Liver (tissue), 9 donors: ENCODE results near the gene BIK. TPM values are rescaled to one million over a fixed set of nuclear protein-coding genes. Genes with fewer than 3 reads are reported as not detected.
A peak's percentile ranks its signal among the peaks of the same experiment; 100 is the strongest.

ENCODE experiments used
- DNase-seq: peaks from one replicate; pipeline ENCODE4 v3.0.0-alpha.2; 2017; ENCODE audit warnings: low spot score
- H3K27ac ChIP-seq, 2 donors: one replicate each; pipeline ENCODE4 v1.7.0; 2013; ENCODE audit warnings: inconsistent platforms in 2 of 2, low read length in 2 of 2, control low read depth in 1 of 2, low read depth in 1 of 2, mild to moderate bottlenecking in 1 of 2
- H3K27me3 ChIP-seq, 4 donors: one replicate each; pipeline versions ENCODE4 v1.6.1 to v1.7.0; 2013; ENCODE audit warnings: low read length in 3 of 4, inconsistent platforms in 1 of 4, mild to moderate bottlenecking in 1 of 4, moderate library complexity in 1 of 4; ENCODE audit not compliant: control insufficient read depth in 4 of 4, insufficient read depth in 4 of 4
- H3K36me3 ChIP-seq, 4 donors: one replicate each; pipeline versions ENCODE4 v1.6.1 to v1.7.0; 2013; ENCODE audit warnings: low read length in 3 of 4, mild to moderate bottlenecking in 3 of 4, low read depth in 1 of 4, moderate library complexity in 1 of 4; ENCODE audit not compliant: control insufficient read depth in 4 of 4, insufficient read depth in 3 of 4
- H3K4me1 ChIP-seq, 4 donors: one replicate each; pipeline versions ENCODE4 v1.6.1 to v1.7.0; 2013; ENCODE audit warnings: low read length in 3 of 4, mild to moderate bottlenecking in 3 of 4, moderate library complexity in 1 of 4; ENCODE audit not compliant: control insufficient read depth in 4 of 4, insufficient read depth in 4 of 4
- H3K4me3 ChIP-seq, 3 donors: one replicate each; pipeline versions ENCODE4 v1.6.1 to v1.7.0; 2013; ENCODE audit warnings: low read length in 3 of 3, control low read depth in 1 of 3, low read depth in 1 of 3, mild to moderate bottlenecking in 1 of 3
- H3K9ac ChIP-seq, 2 donors: one replicate each; pipeline ENCODE4 v1.7.0; 2013; ENCODE audit warnings: low read length in 2 of 2, mild to moderate bottlenecking in 2 of 2, moderate library complexity in 2 of 2, control low read depth in 1 of 2, low read depth in 1 of 2
- H3K9me3 ChIP-seq, 4 donors: one replicate each; pipeline versions ENCODE4 v1.6.1 to v1.7.0; 2013; ENCODE audit warnings: low read length in 3 of 4; ENCODE audit not compliant: control insufficient read depth in 4 of 4
- FOXA1 ChIP-seq: IDR thresholded peaks from 2 replicates; pipeline ENCODE4 v1.6.1; 2016; ENCODE audit warnings: antibody characterized with exemption
- FOXA2 ChIP-seq: IDR thresholded peaks from 2 replicates; pipeline ENCODE4 v1.6.1; 2016; ENCODE audit warnings: antibody characterized with exemption
- GABPA ChIP-seq, 2 donors: IDR thresholded peaks in 1 of 2; conservative IDR thresholded peaks in 1 of 2; 2 replicates each; pipeline ENCODE4 v1.6.1; 2016; ENCODE audit warnings: antibody characterized with exemption in 2 of 2, mild to moderate bottlenecking in 1 of 2, moderate library complexity in 1 of 2
- HNF4A ChIP-seq, 2 donors: conservative IDR thresholded peaks; 2 replicates each; pipeline ENCODE4 v1.6.1; 2016; ENCODE audit warnings: antibody characterized with exemption in 2 of 2, mild to moderate bottlenecking in 2 of 2
- JUND ChIP-seq, 2 donors: IDR thresholded peaks; 2 replicates each; pipeline ENCODE4 v1.6.1; 2016; ENCODE audit warnings: antibody characterized with exemption in 2 of 2
- NR2F2 ChIP-seq: IDR thresholded peaks from 2 replicates; pipeline ENCODE4 v1.6.1; 2016; ENCODE audit warnings: antibody characterized with exemption
- RAD21 ChIP-seq, 2 donors: IDR thresholded peaks; 2 replicates each; pipeline ENCODE4 v1.6.1; 2016; ENCODE audit warnings: antibody characterized with exemption in 2 of 2, mild to moderate bottlenecking in 2 of 2
- SP1 ChIP-seq: IDR thresholded peaks from 2 replicates; pipeline ENCODE4 v1.6.1; 2018; ENCODE audit warnings: antibody characterized with exemption, mild to moderate bottlenecking
- TAF1 ChIP-seq: conservative IDR thresholded peaks from 2 replicates; pipeline ENCODE4 v1.6.1; 2016; ENCODE audit warnings: antibody characterized with exemption, mild to moderate bottlenecking
- YY1 ChIP-seq: IDR thresholded peaks from 2 replicates; pipeline ENCODE4 v1.6.1; 2016; ENCODE audit warnings: antibody characterized with exemption, mild to moderate bottlenecking
- WGBS: extraction: QIAGEN DNeasy Blood & Tissue Kit; methylation state at CpG from one replicate; pipeline ENCODE4 v1.1.7; 2013; 5-methylcytosine and 5-hydroxymethylcytosine counted together
- polyA plus RNA-seq, 2 donors: library from polyadenylated mRNA; stranded (reverse) in 1 of 2; unstranded in 1 of 2; fragments of 200-250 nt in 1 of 2; fragments of >200 nt in 1 of 2; fragmentation: Nextera tagmentation in 1 of 2; extraction: Ambion mirVana in 1 of 2; gene quantifications; one replicate each; pipeline versions ENCODE4 v1.2.1 to v1.2.3, GENCODE V29; 2013 to 2015
- total RNA-seq, 2 donors: library from RNA; depleted of rRNA; stranded (reverse); fragments of >200 nt; gene quantifications; one replicate each; pipeline ENCODE4 v1.2.3, GENCODE V29; 2014
- TF ChIP-seq, protein P1 (sequence below): IDR thresholded peaks from 2 replicates; pipeline ENCODE4 v1.6.1; 2016; ENCODE audit warnings: antibody characterized with exemption
- TF ChIP-seq, protein P2 (sequence below): fragments of 150-350 bp; IDR thresholded peaks from 2 replicates; pipeline ENCODE4 v1.5.1; 2017; ENCODE audit warnings: improper control_type of control experiment, low read depth, low read length; ENCODE audit not compliant: missing input control
- TF ChIP-seq, protein P3 (sequence below): IDR thresholded peaks from 2 replicates; pipeline ENCODE4 v1.6.1; 2016; ENCODE audit warnings: antibody characterized with exemption
- TF ChIP-seq, protein P4 (sequence below): IDR thresholded peaks from 2 replicates; pipeline ENCODE4 v1.6.1; 2016; ENCODE audit warnings: antibody characterized with exemption
- donor health status: healthy.
- donor health status: healthy.
- donor health status: healthy.
- donor health status: healthy.
- donor health status: healthy.

BIK gene
- total and polyA plus RNA-seq, 4 donors, result 0.23 to 0.89 (median 0.33) TPM; not detected in 1

DNA sequence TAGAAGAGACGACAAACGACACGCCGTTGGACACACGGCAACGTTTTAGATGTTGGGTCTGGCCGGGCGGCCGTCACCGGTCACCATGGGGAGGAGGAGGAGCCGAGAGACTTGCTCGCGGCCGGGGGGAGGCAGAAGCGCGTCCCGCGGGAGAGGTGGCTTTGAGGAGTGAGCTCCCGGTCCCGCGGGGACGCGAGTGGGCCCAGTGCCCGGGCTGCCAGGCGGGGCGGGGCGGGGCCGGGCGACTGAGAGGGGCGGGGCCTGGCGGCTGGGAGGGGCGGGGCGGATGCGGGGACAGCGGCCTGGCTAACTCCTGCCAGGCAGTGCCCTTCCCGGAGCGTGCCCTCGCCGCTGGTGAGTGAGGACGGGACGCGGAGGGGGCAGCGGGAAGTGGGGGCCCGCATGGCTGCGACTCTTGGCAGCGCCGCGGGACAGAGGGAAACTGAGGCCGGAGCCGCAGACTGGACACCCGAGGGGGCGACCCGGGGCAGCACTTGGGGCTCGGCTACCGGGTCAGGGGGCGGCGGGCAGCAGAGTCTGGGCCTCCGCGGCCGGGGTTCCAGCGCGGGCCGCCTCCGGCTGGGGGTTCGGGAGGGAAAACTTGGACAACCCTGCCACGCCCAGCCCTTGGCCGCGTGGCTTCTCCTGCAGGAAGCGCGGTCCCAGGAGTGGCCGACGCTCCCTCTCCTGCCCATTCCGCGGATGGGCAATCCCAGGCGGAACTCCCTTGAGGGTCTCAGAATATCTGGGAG lies 40.9 kb downstream of the BIK start, which contains the start of gene TSPO:
Gene TSPO, plus strand, starts transcription at position 309 of the 752 bp plus-strand sequence. CDS start 7,680 bp downstream, outside the sequence.
- H3K9ac ChIP-seq, result peak within 1 kb of the TSS; percentile 27 to 30
- TF ChIP-seq FOXA2 (no peak), SP1 (no peak), YY1 (no peak), TAF1 (no peak), GABPA (IDR thresholded peaks at IDR 0.05 in 1 of 2, conservative IDR thresholded peaks at IDR 0.05 in 1 of 2) (no peak), JUND (IDR thresholded peaks at IDR 0.05) (no peak), RAD21 (IDR thresholded peaks at IDR 0.05) (no peak), HNF4A (conservative IDR thresholded peaks at IDR 0.05) (no peak)
- TF ChIP-seq, protein P1, sequence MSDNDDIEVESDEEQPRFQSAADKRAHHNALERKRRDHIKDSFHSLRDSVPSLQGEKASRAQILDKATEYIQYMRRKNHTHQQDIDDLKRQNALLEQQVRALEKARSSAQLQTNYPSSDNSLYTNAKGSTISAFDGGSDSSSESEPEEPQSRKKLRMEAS, result no peak
- peak; percentile 87 for DNase-seq
- peaks cover 6 to 19% (median 13%) of the 10 kb centered on the region in 4 donors for H3K4me1 ChIP-seq
- H3K27ac ChIP-seq, result peak within 1 kb of the TSS; percentile 69 to 79
- WGBS, result 5% methylated on average over 75 of the region's 75 CpGs
- H3K9me3 ChIP-seq, result no peaks in the 10 kb centered on the region
- H3K36me3 ChIP-seq, result no peaks in the 10 kb centered on the region
- peak within 1 kb of the TSS; percentile 66 to 71 (median 70) for H3K4me3 ChIP-seq
- H3K27me3 ChIP-seq, result no peaks in the 10 kb centered on the region

DNA sequence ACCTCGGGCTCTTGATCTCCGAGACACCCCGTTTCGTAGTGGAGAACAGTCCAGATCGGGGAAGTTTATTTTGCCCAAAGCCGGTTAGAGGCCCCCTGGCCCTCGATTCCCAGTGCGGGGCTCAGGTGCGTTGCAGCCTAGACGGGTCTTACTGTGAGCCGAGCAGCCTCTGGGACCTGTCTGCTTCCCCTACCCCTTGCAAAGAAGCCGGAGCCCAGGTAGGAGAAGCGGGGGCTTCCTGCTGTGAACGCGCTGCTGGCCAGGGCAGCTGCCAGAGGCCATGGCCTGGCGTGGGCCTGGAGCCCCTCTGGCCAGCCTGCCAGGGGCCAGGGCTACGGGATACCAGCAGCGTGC lies 41.4 kb downstream of the BIK start:
- Histone ChIP-seq H3K27ac (peak overlapping the region; percentile 69 to 79), H3K9ac (peak overlapping the region; percentile 27 to 30), H3K9me3 (no peaks in the 10 kb centered on the region), H3K27me3 (no peaks in the 10 kb centered on the region), H3K36me3 (no peaks in the 10 kb centered on the region), H3K4me1 (peaks cover 6 to 19% (median 13%) of the 10 kb centered on the region in 4 donors), H3K4me3 (peak overlapping the region; percentile 30 to 71 (median 66))
- 44% methylated on average over 18 of the region's 18 CpGs for WGBS
- TF ChIP-seq, protein P2, sequence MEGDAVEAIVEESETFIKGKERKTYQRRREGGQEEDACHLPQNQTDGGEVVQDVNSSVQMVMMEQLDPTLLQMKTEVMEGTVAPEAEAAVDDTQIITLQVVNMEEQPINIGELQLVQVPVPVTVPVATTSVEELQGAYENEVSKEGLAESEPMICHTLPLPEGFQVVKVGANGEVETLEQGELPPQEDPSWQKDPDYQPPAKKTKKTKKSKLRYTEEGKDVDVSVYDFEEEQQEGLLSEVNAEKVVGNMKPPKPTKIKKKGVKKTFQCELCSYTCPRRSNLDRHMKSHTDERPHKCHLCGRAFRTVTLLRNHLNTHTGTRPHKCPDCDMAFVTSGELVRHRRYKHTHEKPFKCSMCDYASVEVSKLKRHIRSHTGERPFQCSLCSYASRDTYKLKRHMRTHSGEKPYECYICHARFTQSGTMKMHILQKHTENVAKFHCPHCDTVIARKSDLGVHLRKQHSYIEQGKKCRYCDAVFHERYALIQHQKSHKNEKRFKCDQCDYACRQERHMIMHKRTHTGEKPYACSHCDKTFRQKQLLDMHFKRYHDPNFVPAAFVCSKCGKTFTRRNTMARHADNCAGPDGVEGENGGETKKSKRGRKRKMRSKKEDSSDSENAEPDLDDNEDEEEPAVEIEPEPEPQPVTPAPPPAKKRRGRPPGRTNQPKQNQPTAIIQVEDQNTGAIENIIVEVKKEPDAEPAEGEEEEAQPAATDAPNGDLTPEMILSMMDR, result no peak
- TF ChIP-seq FOXA1 (no peak), NR2F2 (no peak), JUND (IDR thresholded peaks at IDR 0.05) (no peak), YY1 (no peak), RAD21 (IDR thresholded peaks at IDR 0.05) (no peak)
- TF ChIP-seq, protein P3, sequence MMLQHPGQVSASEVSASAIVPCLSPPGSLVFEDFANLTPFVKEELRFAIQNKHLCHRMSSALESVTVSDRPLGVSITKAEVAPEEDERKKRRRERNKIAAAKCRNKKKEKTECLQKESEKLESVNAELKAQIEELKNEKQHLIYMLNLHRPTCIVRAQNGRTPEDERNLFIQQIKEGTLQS, result no peak
- TF ChIP-seq, protein P4, sequence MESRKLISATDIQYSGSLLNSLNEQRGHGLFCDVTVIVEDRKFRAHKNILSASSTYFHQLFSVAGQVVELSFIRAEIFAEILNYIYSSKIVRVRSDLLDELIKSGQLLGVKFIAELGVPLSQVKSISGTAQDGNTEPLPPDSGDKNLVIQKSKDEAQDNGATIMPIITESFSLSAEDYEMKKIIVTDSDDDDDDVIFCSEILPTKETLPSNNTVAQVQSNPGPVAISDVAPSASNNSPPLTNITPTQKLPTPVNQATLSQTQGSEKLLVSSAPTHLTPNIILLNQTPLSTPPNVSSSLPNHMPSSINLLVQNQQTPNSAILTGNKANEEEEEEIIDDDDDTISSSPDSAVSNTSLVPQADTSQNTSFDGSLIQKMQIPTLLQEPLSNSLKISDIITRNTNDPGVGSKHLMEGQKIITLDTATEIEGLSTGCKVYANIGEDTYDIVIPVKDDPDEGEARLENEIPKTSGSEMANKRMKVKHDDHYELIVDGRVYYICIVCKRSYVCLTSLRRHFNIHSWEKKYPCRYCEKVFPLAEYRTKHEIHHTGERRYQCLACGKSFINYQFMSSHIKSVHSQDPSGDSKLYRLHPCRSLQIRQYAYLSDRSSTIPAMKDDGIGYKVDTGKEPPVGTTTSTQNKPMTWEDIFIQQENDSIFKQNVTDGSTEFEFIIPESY, result no peak
- DNase-seq, result no peak
